ENCODE measurements around the gene ALAS1.
A peak's percentile ranks its signal among the peaks of the same experiment; 100 is the strongest.

The ALAS1 gene

GRCh38 chr3:52227117-52227516 lies 29.2 kb downstream of the ALAS1 start:
- peak; percentile 27 for FAIRE-seq

GRCh38 chr3:52227766-52228165 lies 29.8 kb downstream of the ALAS1 start:
- no peak for FAIRE-seq
- TF ChIP-seq POLR2AphosphoS5 (IDR thresholded peaks at IDR 0.05; ENCODE audit: low read depth, low read length) = no peak
- TF ChIP-seq TAF1 (IDR thresholded peaks at IDR 0.05; ENCODE audit: borderline replicate concordance, low read depth, low read length) = no peak
- no peak for TF ChIP-seq POLR2A (IDR thresholded peaks at IDR 0.05; ENCODE audit: low read depth, low read length)
- no peak for DNase-seq (ENCODE audit: insufficient read length)

More at GRCh38 chr3:52227117-52227516, 29.2 kb downstream of the ALAS1 start:
- TF ChIP-seq POLR2A (IDR thresholded peaks at IDR 0.05; ENCODE audit: low read depth, low read length) = no peak
- TF ChIP-seq TAF1 (IDR thresholded peaks at IDR 0.05; ENCODE audit: borderline replicate concordance, low read depth, low read length) = no peak
- TF ChIP-seq POLR2AphosphoS5 (IDR thresholded peaks at IDR 0.05; ENCODE audit: low read depth, low read length) = no peak
- DNase-seq (ENCODE audit: insufficient read length) = no peak

GRCh38 chr3:52228266-52228665 lies 30.3 kb downstream of the ALAS1 start:
- FAIRE-seq (no peak), DNase-seq (ENCODE audit: insufficient read length) (no peak)
- TF ChIP-seq POLR2AphosphoS5 (IDR thresholded peaks at IDR 0.05; ENCODE audit: low read depth, low read length) = no peak

GRCh38 chr3:52228751-52229291 lies 30.9 kb downstream of the ALAS1 start:
- no peak for FAIRE-seq
- TF ChIP-seq POLR2AphosphoS5 (IDR thresholded peaks at IDR 0.05; ENCODE audit: low read depth, low read length) (no peak), TAF1 (IDR thresholded peaks at IDR 0.05; ENCODE audit: borderline replicate concordance, low read depth, low read length) (no peak), POLR2A (IDR thresholded peaks at IDR 0.05; ENCODE audit: low read depth, low read length) (no peak)
- DNase-seq (ENCODE audit: insufficient read length) = no peak

GRCh38 chr3:52229656-52230055 lies 31.7 kb downstream of the ALAS1 start:
- no peak for DNase-seq (ENCODE audit: insufficient read length)
- no peak for FAIRE-seq
- TF ChIP-seq TAF1 (IDR thresholded peaks at IDR 0.05; ENCODE audit: borderline replicate concordance, low read depth, low read length) (no peak), POLR2AphosphoS5 (IDR thresholded peaks at IDR 0.05; ENCODE audit: low read depth, low read length) (no peak), POLR2A (IDR thresholded peaks at IDR 0.05; ENCODE audit: low read depth, low read length) (no peak)

- DNase-seq (ENCODE audit: insufficient read length) (no peak), FAIRE-seq (no peak)
- TF ChIP-seq POLR2AphosphoS5 (IDR thresholded peaks at IDR 0.05; ENCODE audit: low read depth, low read length) = no peak
- TF ChIP-seq TAF1 (IDR thresholded peaks at IDR 0.05; ENCODE audit: borderline replicate concordance, low read depth, low read length) = no peak
- TF ChIP-seq POLR2A (IDR thresholded peaks at IDR 0.05; ENCODE audit: low read depth, low read length) = no peak
Observed at GRCh38 chr3:52230461-52230860, 32.5 kb downstream of the ALAS1 start.

GRCh38 chr3:52230889-52231499 lies 33.0 kb downstream of the ALAS1 start:
- DNase-seq (ENCODE audit: insufficient read length) (no peak), FAIRE-seq (no peak)
- TF ChIP-seq POLR2AphosphoS5 (IDR thresholded peaks at IDR 0.05; ENCODE audit: low read depth, low read length) (no peak), TAF1 (IDR thresholded peaks at IDR 0.05; ENCODE audit: borderline replicate concordance, low read depth, low read length) (no peak), POLR2A (IDR thresholded peaks at IDR 0.05; ENCODE audit: low read depth, low read length) (no peak)

- FAIRE-seq = no peak
- peak; percentile 82 for DNase-seq (ENCODE audit: insufficient read length)
- no peak for TF ChIP-seq TAF1 (IDR thresholded peaks at IDR 0.05; ENCODE audit: borderline replicate concordance, low read depth, low read length)
- TF ChIP-seq POLR2AphosphoS5 (IDR thresholded peaks at IDR 0.05; ENCODE audit: low read depth, low read length) = 0 out of 2 replicates have a peak, but pooled peaks have one; percentile 18
Observed at GRCh38 chr3:52231502-52232278, 33.7 kb downstream of the ALAS1 start.

GRCh38 chr3:52232279-52233107 lies 34.5 kb downstream of the ALAS1 start:
- FAIRE-seq = no peak
- TF ChIP-seq POLR2AphosphoS5 (IDR thresholded peaks at IDR 0.05; ENCODE audit: low read depth, low read length) = no peak
- no peak for TF ChIP-seq POLR2A (IDR thresholded peaks at IDR 0.05; ENCODE audit: low read depth, low read length)
- TF ChIP-seq TAF1 (IDR thresholded peaks at IDR 0.05; ENCODE audit: borderline replicate concordance, low read depth, low read length) = no peak
- no peak for DNase-seq (ENCODE audit: insufficient read length)

- FAIRE-seq (no peak), DNase-seq (ENCODE audit: insufficient read length) (no peak)
- no peak for TF ChIP-seq TAF1 (IDR thresholded peaks at IDR 0.05; ENCODE audit: borderline replicate concordance, low read depth, low read length)
- no peak for TF ChIP-seq POLR2AphosphoS5 (IDR thresholded peaks at IDR 0.05; ENCODE audit: low read depth, low read length)
- TF ChIP-seq POLR2A (IDR thresholded peaks at IDR 0.05; ENCODE audit: low read depth, low read length) = no peak
Observed at GRCh38 chr3:52233108-52233591, 35.2 kb downstream of the ALAS1 start.

GRCh38 chr3:52233968-52234367 lies 36.0 kb downstream of the ALAS1 start:
- TF ChIP-seq TAF1 (IDR thresholded peaks at IDR 0.05; ENCODE audit: borderline replicate concordance, low read depth, low read length) = no peak
- TF ChIP-seq POLR2AphosphoS5 (IDR thresholded peaks at IDR 0.05; ENCODE audit: low read depth, low read length) = no peak
- TF ChIP-seq POLR2A (IDR thresholded peaks at IDR 0.05; ENCODE audit: low read depth, low read length) = no peak
- no peak for DNase-seq (ENCODE audit: insufficient read length)
- no peak for FAIRE-seq
